OCI-LY3 (cell line): ENCODE results near the gene FBXL19.

Source experiments
- EZH2phosphoT487 ChIP-seq: fragments of 200-600 bp; shearing (Covaris generic); IDR thresholded peaks from 2 replicates; pipeline ENCODE4 v1.6.1; 2018; ENCODE audit warnings: antibody characterized with exemption, mixed run types, low read depth
- TF ChIP-seq, protein P1 (sequence below): fragments of 200-600, 300-600 bp; sonication (generic); IDR thresholded peaks from 2 replicates; pipeline ENCODE4 v1.5.1; 2014; ENCODE audit warnings: antibody characterized with exemption, low read length, low read depth

DNA sequence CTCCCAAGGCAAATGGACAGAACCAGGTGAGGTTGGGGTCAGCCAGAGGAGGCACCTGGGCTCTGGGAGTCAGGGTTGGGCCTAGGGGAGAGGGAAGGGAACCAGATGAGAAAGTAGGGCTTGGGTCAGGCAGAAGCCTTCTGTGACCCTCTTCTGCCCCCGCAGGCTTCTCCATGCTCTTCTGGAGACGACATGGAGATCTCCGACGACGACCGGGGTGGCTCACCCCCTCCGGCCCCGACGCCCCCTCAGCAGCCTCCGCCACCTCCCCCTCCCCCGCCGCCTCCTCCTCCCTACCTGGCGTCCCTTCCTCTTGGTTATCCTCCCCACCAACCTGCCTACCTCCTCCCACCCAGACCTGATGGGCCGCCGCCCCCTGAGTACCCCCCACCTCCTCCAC is 42.1 kb downstream of the FBXL19 start:
- TF ChIP-seq, protein P1, sequence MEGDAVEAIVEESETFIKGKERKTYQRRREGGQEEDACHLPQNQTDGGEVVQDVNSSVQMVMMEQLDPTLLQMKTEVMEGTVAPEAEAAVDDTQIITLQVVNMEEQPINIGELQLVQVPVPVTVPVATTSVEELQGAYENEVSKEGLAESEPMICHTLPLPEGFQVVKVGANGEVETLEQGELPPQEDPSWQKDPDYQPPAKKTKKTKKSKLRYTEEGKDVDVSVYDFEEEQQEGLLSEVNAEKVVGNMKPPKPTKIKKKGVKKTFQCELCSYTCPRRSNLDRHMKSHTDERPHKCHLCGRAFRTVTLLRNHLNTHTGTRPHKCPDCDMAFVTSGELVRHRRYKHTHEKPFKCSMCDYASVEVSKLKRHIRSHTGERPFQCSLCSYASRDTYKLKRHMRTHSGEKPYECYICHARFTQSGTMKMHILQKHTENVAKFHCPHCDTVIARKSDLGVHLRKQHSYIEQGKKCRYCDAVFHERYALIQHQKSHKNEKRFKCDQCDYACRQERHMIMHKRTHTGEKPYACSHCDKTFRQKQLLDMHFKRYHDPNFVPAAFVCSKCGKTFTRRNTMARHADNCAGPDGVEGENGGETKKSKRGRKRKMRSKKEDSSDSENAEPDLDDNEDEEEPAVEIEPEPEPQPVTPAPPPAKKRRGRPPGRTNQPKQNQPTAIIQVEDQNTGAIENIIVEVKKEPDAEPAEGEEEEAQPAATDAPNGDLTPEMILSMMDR, result no peak
- TF ChIP-seq EZH2phosphoT487, result no peak
